ENCODE results near the gene FAM210A. TPM values are rescaled to one million over a fixed set of nuclear protein-coding genes. Genes with fewer than 3 reads are reported as not detected.

The FAM210A gene
- total and polyA plus RNA-seq, 9 of the 15 experiments (the other 6 are each of a cell fraction or from before 2014, with no cell fraction given), result 8.3 to 41.7 (median 19.1) TPM

DNA sequence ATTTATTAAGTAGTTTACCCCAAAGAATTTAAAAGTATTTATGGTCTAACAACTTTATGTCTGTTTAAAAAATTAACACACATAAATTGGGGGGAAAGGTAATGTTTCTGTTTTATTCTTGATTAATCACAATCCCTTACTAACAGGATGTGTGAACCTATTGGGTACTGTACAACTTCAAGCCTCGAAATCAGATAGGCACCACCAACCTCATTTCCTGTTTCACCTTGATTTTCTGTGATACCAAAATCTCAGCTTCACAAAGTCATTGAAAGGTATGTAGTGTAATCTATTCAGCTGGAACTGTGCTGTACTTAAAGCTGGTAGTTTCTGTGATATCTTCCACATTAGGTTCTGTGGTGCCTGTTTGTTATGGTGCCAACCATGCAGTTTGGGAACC lies 4.1 kb upstream of the FAM210A start (continued):
- TF ChIP-seq BCLAF1 (IDR thresholded peaks at IDR 0.05; ENCODE audit: borderline replicate concordance in 1 of 2, control insufficient read depth in 1 of 2, low read depth in 2 of 2, low read length in 1 of 2), result no peak
- no peak for TF ChIP-seq ETV1 (tag; conservative IDR thresholded peaks at IDR 0.05; ENCODE audit: low read depth)
- no peak for TF ChIP-seq KHSRP (IDR thresholded peaks at IDR 0.05)

GRCh38 chr18:13726972-13727331 lies 594 bp upstream of the FAM210A start:
- under 1% methylated on average over 27 of the region's 30 CpGs for WGBS (ENCODE audit: insufficient coverage, low coverage, missing lambda C conversion rate)
- TF ChIP-seq CEBPB (tag; IDR thresholded peaks at IDR 0.05) (0 out of 2 replicates have a peak, but pooled peaks have one; percentile 1), E2F6 (IDR thresholded peaks at IDR 0.05; ENCODE audit: borderline replicate concordance in 1 of 2, extremely low read depth in 1 of 2, insufficient read depth in 1 of 2, insufficient read length in 1 of 2, low read depth in 1 of 2, low read length in 1 of 2, poor library complexity in 1 of 2, severe bottlenecking in 1 of 2) (peak in 1 of 2 experiments; percentile 38), ZFX (CRISPR knock-in tag; IDR thresholded peaks at IDR 0.05) (peak; percentile 66; the same call in 1 of the 2 replicates), SP1 (CRISPR knock-in tag; IDR thresholded peaks at IDR 0.05) (0 out of 2 replicates have a peak, but pooled peaks have one; percentile 25), ZBTB7A (IDR thresholded peaks at IDR 0.05; ENCODE audit: borderline replicate concordance, control insufficient read depth, low read depth, low read length) (peak; percentile 69; the same call in 1 of the 2 replicates), SMAD1 (IDR thresholded peaks at IDR 0.05; ENCODE audit: low read depth, low read length, partially characterized antibody) (no peak), HNRNPLL (IDR thresholded peaks at IDR 0.05; ENCODE audit: low read depth, low read length, poor library complexity, severe bottlenecking) (peak; percentile 96), CBX3 (IDR thresholded peaks at IDR 0.05; ENCODE audit: borderline replicate concordance in 1 of 2, low read length in 2 of 2) (no peak), SIN3A (IDR thresholded peaks at IDR 0.05; ENCODE audit: borderline replicate concordance in 2 of 2, control insufficient read depth in 1 of 2, low read depth in 2 of 2, low read length in 2 of 2) (0 out of 4 replicates have a peak, but pooled peaks of 1 of the 2 experiments have one; percentile 10), KAT8 (IDR thresholded peaks at IDR 0.05; ENCODE audit: low read depth) (no peak)
- TF ChIP-seq, protein P1, sequence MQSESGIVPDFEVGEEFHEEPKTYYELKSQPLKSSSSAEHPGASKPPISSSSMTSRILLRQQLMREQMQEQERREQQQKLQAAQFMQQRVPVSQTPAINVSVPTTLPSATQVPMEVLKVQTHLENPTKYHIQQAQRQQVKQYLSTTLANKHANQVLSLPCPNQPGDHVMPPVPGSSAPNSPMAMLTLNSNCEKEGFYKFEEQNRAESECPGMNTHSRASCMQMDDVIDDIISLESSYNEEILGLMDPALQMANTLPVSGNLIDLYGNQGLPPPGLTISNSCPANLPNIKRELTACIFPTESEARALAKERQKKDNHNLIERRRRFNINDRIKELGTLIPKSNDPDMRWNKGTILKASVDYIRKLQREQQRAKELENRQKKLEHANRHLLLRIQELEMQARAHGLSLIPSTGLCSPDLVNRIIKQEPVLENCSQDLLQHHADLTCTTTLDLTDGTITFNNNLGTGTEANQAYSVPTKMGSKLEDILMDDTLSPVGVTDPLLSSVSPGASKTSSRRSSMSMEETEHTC (IDR thresholded peaks at IDR 0.05), result no peak

More at GRCh38 chr18:13726972-13727331, 594 bp upstream of the FAM210A start:
- intact Hi-C loops (cut with micrococcal nuclease), result no loop called here
- BruUV-seq (replicated peaks), result no TSS peak
- ATAC-seq, result peak; percentile 76
- Histone ChIP-seq H3K36me3 (ENCODE audit: control insufficient read depth, insufficient read depth, low read length) (peaks cover 24% of the 10 kb centered on the region; the same call in 2 of the 3 replicates), H2AFZ (ENCODE audit: low read depth, low read length) (peak overlapping the region; percentile 89), H3K9me3 (replicated peaks; ENCODE audit: control insufficient read depth, insufficient read depth, low read depth, low read length) (no peaks in the 10 kb centered on the region), H3K4me3 (peak overlapping the region; percentile 97), H3K79me2 (ENCODE audit: control insufficient read depth, insufficient read depth, low read length) (peaks cover 95% of the 10 kb centered on the region), H3K9ac (ENCODE audit: insufficient read depth in 1 of 2, low read depth in 2 of 2, low read length in 2 of 2) (peak overlapping the region; percentile 93 to 98), H3K27me3 (ENCODE audit: control insufficient read depth in 2 of 2, insufficient read depth in 2 of 2, low read length in 2 of 2) (no peaks in the 10 kb centered on the region), H4K20me1 (replicated peaks; ENCODE audit: control insufficient read depth, insufficient read depth, low read length) (peaks cover 4% of the 10 kb centered on the region), H3K4me1 (replicated peaks in 1 of 2; ENCODE audit: control insufficient read depth in 2 of 2, insufficient read depth in 2 of 2, low read length in 2 of 2) (peaks cover 5 to 16% of the 10 kb centered on the region in 2 experiments; a peak in 4 of 5 replicates), H3K9me1 (ENCODE audit: control insufficient read depth, insufficient read depth, low read length) (no peaks in the 10 kb centered on the region), H3K27ac (ENCODE audit: extremely low read depth, low read depth, low read length) (peak overlapping the region; percentile 93), H3K4me2 (ENCODE audit: insufficient read depth, low read length) (peak overlapping the region; percentile 90)
- CTCF ChIA-PET (ENCODE audit: low intra/inter-chr PET ratio), result no interaction called here
- POLR2A ChIA-PET, result interaction anchor here (0.7 to 1.5 kb wide), 8 partner anchors 8 to 694 kb away, joined by 3 to 4 read pairs (median 3); no protein-coding TSS in a partner anchor
- in situ Hi-C loops (cut with MboI), result no loop called here
- FAIRE-seq, result no peak
- DNase-seq (ENCODE audit: extremely low read depth in 1 of 4, low spot score in 3 of 4), result peak in 2 of 4 experiments; percentile 31 to 56

All from K562 (cell line).